CD4-positive, alpha-beta memory T cell (primary cell): ENCODE measurements around the gene CASP3. TPM values are rescaled to one million over a fixed set of nuclear protein-coding genes. Genes with fewer than 3 reads are reported as not detected.

Experiments
- CTCF ChIA-PET: fragments of 350-600 bp; sonication (Branson Sonifier 250); formaldehyde crosslinking; loops from one replicate; lab custom pipeline; 2021; ENCODE audit warnings: inconsistent platforms; ENCODE audit not compliant: partially characterized antibody; lab: Charles Lee
- POLR2A ChIA-PET: fragments of 350-600 bp; sonication (Branson Sonifier 250); formaldehyde crosslinking; loops from one replicate; lab custom pipeline; 2021; ENCODE audit not compliant: partially characterized antibody; lab: Charles Lee
- DNase-seq, 5 donors: peaks; one replicate each; pipeline versions ENCODE4 v3.0.0 to v3.0.0-alpha.2; 2020 to 2022; ENCODE audit warnings: mixed read lengths in 1 of 5
- H3K27ac ChIP-seq: one replicate; pipeline ENCODE4 v1.7.0; 2013; ENCODE audit warnings: low read depth, low read length
- H3K27me3 ChIP-seq: 2 replicates; pipeline ENCODE4 v1.7.0; 2013; ENCODE audit warnings: mild to moderate bottlenecking, low read length, moderate library complexity; ENCODE audit not compliant: insufficient read depth
- H3K36me3 ChIP-seq: 2 replicates; pipeline ENCODE4 v1.7.0; 2013; ENCODE audit warnings: mild to moderate bottlenecking, low read length, moderate library complexity; ENCODE audit not compliant: insufficient read depth
- H3K4me1 ChIP-seq: 2 replicates; pipeline ENCODE4 v1.7.0; 2013; ENCODE audit warnings: mild to moderate bottlenecking, low read length, moderate library complexity; ENCODE audit not compliant: insufficient read depth
- H3K4me3 ChIP-seq, 2 donors: one replicate each; pipeline ENCODE4 v1.7.0; 2013; ENCODE audit warnings: low read length in 2 of 2, mild to moderate bottlenecking in 1 of 2
- H3K9me3 ChIP-seq, 2 donors: one replicate each; pipeline ENCODE4 v1.7.0; 2013; ENCODE audit warnings: low read length in 2 of 2, control low read depth in 1 of 2; ENCODE audit not compliant: control insufficient read depth in 1 of 2
- H3K27ac Mint-ChIP-seq, 7 donors: one replicate each; pipeline ENCODE4 v1.8.0; 2020 to 2021; ENCODE audit warnings: mixed read lengths in 7 of 7, mild to moderate bottlenecking in 6 of 7, inconsistent platforms in 3 of 7, moderate library complexity in 3 of 7
- H3K27me3 Mint-ChIP-seq, 2 donors: one replicate each; pipeline ENCODE4 v1.8.0; 2020 to 2021; ENCODE audit warnings: mixed read lengths in 2 of 2
- H3K36me3 Mint-ChIP-seq, 2 donors: one replicate each; pipeline ENCODE4 v1.8.0; 2020 to 2021; ENCODE audit warnings: mixed read lengths in 2 of 2, inconsistent platforms in 1 of 2, mild to moderate bottlenecking in 1 of 2
- H3K4me1 Mint-ChIP-seq, 4 donors: one replicate each; pipeline ENCODE4 v1.8.0; 2020 to 2021; ENCODE audit warnings: mixed read lengths in 4 of 4, mild to moderate bottlenecking in 1 of 4
- H3K4me3 Mint-ChIP-seq, 8 donors: one replicate each; pipeline ENCODE4 v1.8.0; 2020 to 2021; ENCODE audit warnings: mixed read lengths in 8 of 8, mild to moderate bottlenecking in 7 of 8, moderate library complexity in 6 of 8, inconsistent platforms in 3 of 8
- H3K9me3 Mint-ChIP-seq, 8 donors: one replicate each; pipeline ENCODE4 v1.8.0; 2020 to 2021; ENCODE audit warnings: mixed read lengths in 8 of 8, mild to moderate bottlenecking in 5 of 8, inconsistent platforms in 3 of 8, moderate library complexity in 1 of 8
- intact Hi-C: fragments of 100-400 bp; cut with micrococcal nuclease; formaldehyde crosslinking; loops from one replicate; pipeline ENCODE4 v1.15.1; 2023
- polyA plus RNA-seq, 2 donors: library from polyadenylated mRNA; unstranded; fragments of 300-500 nt; fragmentation: Illumina TruSeq; gene quantifications; one replicate each; pipeline ENCODE4 v1.2.3, GENCODE V29; 2021
- total RNA-seq, 2 experiments: library from RNA; stranded (reverse); gene quantifications; one replicate each; pipeline ENCODE4 v1.2.3, GENCODE V29; 2021

The CASP3 gene
- 10 to 100 TPM; 17.9 to 24.9 TPM for total RNA-seq
- 1 to 10 TPM; 4.1 to 7.3 TPM for polyA plus RNA-seq

GRCh38 chr4:184649026-184649970 is at the start of gene CASP3, which contains the start of gene PRIMPOL:
CASP3 (minus strand) TSS chr4:184649447; CDS start chr4:184638453, 10,994 bp downstream.
PRIMPOL (plus strand) TSS chr4:184649738; CDS start chr4:184657141, 7,403 bp downstream.
- peaks cover 46 to 54% (median 50%) of the 10 kb centered on the region in 4 donors for H3K4me1 Mint-ChIP-seq
- H3K4me1 ChIP-seq: peaks cover 51% of the 10 kb centered on the region
- H3K27me3 ChIP-seq: no peaks in the 10 kb centered on the region
- ChIA-PET POLR2A (interaction anchor here (0.8 to 4.0 kb wide), 22 partner anchors 11 to 1144 kb away, joined by 3 to 48 read pairs (median 8); partner anchors contain the start of genes ACSL1, ANKRD37, CENPU and ING2), CTCF (interaction anchor here (0.6 to 3.8 kb wide), 9 partner anchors 15 to 385 kb away, joined by 3 to 16 read pairs (median 4); partner anchors contain the start of gene CENPU)
- intact Hi-C loops: loop anchor here (1.0 to 5.0 kb wide), 16 partner anchors 85 to 1142 kb away; partner anchors contain the start of genes CCDC110, CENPU, ING2 and IRF2
- no peaks in the 10 kb centered on the region for H3K27me3 Mint-ChIP-seq
- H3K9me3 Mint-ChIP-seq: no peaks in the 10 kb centered on the region
- H3K36me3 ChIP-seq: peaks cover 5% of the 10 kb centered on the region
- peak within 1 kb of the TSS; percentile 92 to 98 (median 96) for H3K4me3 Mint-ChIP-seq
- H3K9me3 ChIP-seq: no peaks in the 10 kb centered on the region
- peaks cover 13 to 33% of the 10 kb centered on the region in 2 donors for H3K36me3 Mint-ChIP-seq
- H3K27ac ChIP-seq: peak within 1 kb of the TSS; percentile 88
- peak; percentile 92 to 95 (median 94) for DNase-seq
- H3K4me3 ChIP-seq: peak within 1 kb of the TSS; percentile 81 to 85
- peak within 1 kb of the TSS; percentile 90 to 97 (median 95) for H3K27ac Mint-ChIP-seq

GRCh38 chr4:184697956-184698355 is 48.7 kb upstream of the CASP3 start:
- Mint-ChIP-seq H3K36me3 (peaks cover 15 to 21% of the 10 kb centered on the region in 2 donors), H3K4me1 (no peaks in the 10 kb centered on the region), H3K4me3 (no peak overlapping the region), H3K27ac (peak overlapping the region in 1 of 7 donors; percentile 3), H3K9me3 (no peaks in the 10 kb centered on the region), H3K27me3 (no peaks in the 10 kb centered on the region)
- intact Hi-C loops: no loop called here
- CTCF ChIA-PET: interaction anchor here (1.2 kb wide), 1 partner anchor 11 kb away, joined by 3 read pairs; no protein-coding TSS in a partner anchor
- Histone ChIP-seq H3K4me1 (no peaks in the 10 kb centered on the region), H3K36me3 (no peaks in the 10 kb centered on the region), H3K9me3 (no peaks in the 10 kb centered on the region), H3K27ac (no peak overlapping the region), H3K27me3 (no peaks in the 10 kb centered on the region), H3K4me3 (no peak overlapping the region)
- POLR2A ChIA-PET: no interaction called here
- no peak for DNase-seq

GRCh38 chr4:184695178-184695896 is 46.1 kb upstream of the CASP3 start:
- no peaks in the 10 kb centered on the region for H3K27me3 ChIP-seq
- no peak overlapping the region for H3K4me3 ChIP-seq
- CTCF ChIA-PET: interaction anchor here (0.9 to 1.8 kb wide), 2 partner anchors 9 to 11 kb away, joined by 3 to 4 read pairs; no protein-coding TSS in a partner anchor
- Mint-ChIP-seq H3K9me3 (no peaks in the 10 kb centered on the region), H3K4me1 (no peaks in the 10 kb centered on the region), H3K27me3 (no peaks in the 10 kb centered on the region), H3K36me3 (peaks cover 26 to 28% of the 10 kb centered on the region in 2 donors), H3K27ac (peak overlapping the region in 2 of 7 donors; percentile 4 to 74), H3K4me3 (no peak overlapping the region)
- H3K27ac ChIP-seq: no peak overlapping the region
- H3K9me3 ChIP-seq: no peaks in the 10 kb centered on the region
- POLR2A ChIA-PET: interaction anchor here (1.6 kb wide), 1 partner anchor 39 kb away, joined by 5 read pairs; the partner anchor contains the start of gene CENPU
- no peak for DNase-seq
- no peaks in the 10 kb centered on the region for H3K4me1 ChIP-seq
- no peaks in the 10 kb centered on the region for H3K36me3 ChIP-seq
- intact Hi-C loops: no loop called here

- CTCF ChIA-PET: interaction anchor here (0.9 to 1.8 kb wide), 2 partner anchors 10 kb away, joined by 3 to 4 read pairs; no protein-coding TSS in a partner anchor
- DNase-seq: no peak
- H3K9me3 Mint-ChIP-seq: no peaks in the 10 kb centered on the region
- intact Hi-C loops: no loop called here
- no peak overlapping the region for H3K4me3 ChIP-seq
- no peaks in the 10 kb centered on the region for H3K27me3 ChIP-seq
- no peaks in the 10 kb centered on the region for H3K27me3 Mint-ChIP-seq
- no peaks in the 10 kb centered on the region for H3K9me3 ChIP-seq
- no peaks in the 10 kb centered on the region for H3K4me1 Mint-ChIP-seq
- POLR2A ChIA-PET: no interaction called here
- no peaks in the 10 kb centered on the region for H3K36me3 ChIP-seq
- no peak overlapping the region for H3K27ac ChIP-seq
- H3K27ac Mint-ChIP-seq: peak overlapping the region in 1 of 7 donors; percentile 50
- peaks cover 26 to 28% of the 10 kb centered on the region in 2 donors for H3K36me3 Mint-ChIP-seq
- no peaks in the 10 kb centered on the region for H3K4me1 ChIP-seq
- no peak overlapping the region for H3K4me3 Mint-ChIP-seq
Measured at GRCh38 chr4:184694412-184694956, 45.2 kb upstream of the CASP3 start.

GRCh38 chr4:184693056-184693455 is 43.8 kb upstream of the CASP3 start:
- H3K4me3 Mint-ChIP-seq: no peak overlapping the region
- no peak overlapping the region for H3K27ac Mint-ChIP-seq
- Histone ChIP-seq H3K27me3 (no peaks in the 10 kb centered on the region), H3K4me1 (no peaks in the 10 kb centered on the region), H3K4me3 (no peak overlapping the region), H3K9me3 (no peaks in the 10 kb centered on the region), H3K27ac (no peak overlapping the region), H3K36me3 (no peaks in the 10 kb centered on the region)
- intact Hi-C loops: no loop called here
- no peaks in the 10 kb centered on the region for H3K27me3 Mint-ChIP-seq
- no peaks in the 10 kb centered on the region for H3K9me3 Mint-ChIP-seq
- POLR2A ChIA-PET: no interaction called here
- no peaks in the 10 kb centered on the region for H3K4me1 Mint-ChIP-seq
- DNase-seq: no peak
- CTCF ChIA-PET: no interaction called here
- peaks cover 28 to 30% of the 10 kb centered on the region in 2 donors for H3K36me3 Mint-ChIP-seq

GRCh38 chr4:184689681-184690080 is 40.4 kb upstream of the CASP3 start:
- CTCF ChIA-PET: no interaction called here
- no peaks in the 10 kb centered on the region for H3K9me3 Mint-ChIP-seq

More at GRCh38 chr4:184689681-184690080, 40.4 kb upstream of the CASP3 start:
- POLR2A ChIA-PET: no interaction called here
- Mint-ChIP-seq H3K27me3 (no peaks in the 10 kb centered on the region), H3K4me1 (peaks cover 0 to 3% (median 1%) of the 10 kb centered on the region in 4 donors), H3K4me3 (no peak overlapping the region), H3K36me3 (peaks cover 28 to 36% of the 10 kb centered on the region in 2 donors), H3K27ac (no peak overlapping the region)
- H3K27me3 ChIP-seq: no peaks in the 10 kb centered on the region
- no peak overlapping the region for H3K27ac ChIP-seq
- no peaks in the 10 kb centered on the region for H3K36me3 ChIP-seq
- no peaks in the 10 kb centered on the region for H3K9me3 ChIP-seq
- no peak for DNase-seq
- no peak overlapping the region for H3K4me3 ChIP-seq
- intact Hi-C loops: no loop called here
- no peaks in the 10 kb centered on the region for H3K4me1 ChIP-seq
